Parietal lobe (tissue), 1 donor: ENCODE results near the gene TM9SF4. TPM values are rescaled to one million over a fixed set of nuclear protein-coding genes. Genes with fewer than 3 reads are reported as not detected.

Experiments used
- total RNA-seq: library from RNA; depleted of rRNA; stranded (reverse); fragments of >200 nt; gene quantifications from one replicate; pipeline ENCODE4 v1.2.3, GENCODE V29; 2014

The TM9SF4 gene, protein sequence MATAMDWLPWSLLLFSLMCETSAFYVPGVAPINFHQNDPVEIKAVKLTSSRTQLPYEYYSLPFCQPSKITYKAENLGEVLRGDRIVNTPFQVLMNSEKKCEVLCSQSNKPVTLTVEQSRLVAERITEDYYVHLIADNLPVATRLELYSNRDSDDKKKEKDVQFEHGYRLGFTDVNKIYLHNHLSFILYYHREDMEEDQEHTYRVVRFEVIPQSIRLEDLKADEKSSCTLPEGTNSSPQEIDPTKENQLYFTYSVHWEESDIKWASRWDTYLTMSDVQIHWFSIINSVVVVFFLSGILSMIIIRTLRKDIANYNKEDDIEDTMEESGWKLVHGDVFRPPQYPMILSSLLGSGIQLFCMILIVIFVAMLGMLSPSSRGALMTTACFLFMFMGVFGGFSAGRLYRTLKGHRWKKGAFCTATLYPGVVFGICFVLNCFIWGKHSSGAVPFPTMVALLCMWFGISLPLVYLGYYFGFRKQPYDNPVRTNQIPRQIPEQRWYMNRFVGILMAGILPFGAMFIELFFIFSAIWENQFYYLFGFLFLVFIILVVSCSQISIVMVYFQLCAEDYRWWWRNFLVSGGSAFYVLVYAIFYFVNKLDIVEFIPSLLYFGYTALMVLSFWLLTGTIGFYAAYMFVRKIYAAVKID
- total RNA-seq, result 25.0 TPM

DNA sequence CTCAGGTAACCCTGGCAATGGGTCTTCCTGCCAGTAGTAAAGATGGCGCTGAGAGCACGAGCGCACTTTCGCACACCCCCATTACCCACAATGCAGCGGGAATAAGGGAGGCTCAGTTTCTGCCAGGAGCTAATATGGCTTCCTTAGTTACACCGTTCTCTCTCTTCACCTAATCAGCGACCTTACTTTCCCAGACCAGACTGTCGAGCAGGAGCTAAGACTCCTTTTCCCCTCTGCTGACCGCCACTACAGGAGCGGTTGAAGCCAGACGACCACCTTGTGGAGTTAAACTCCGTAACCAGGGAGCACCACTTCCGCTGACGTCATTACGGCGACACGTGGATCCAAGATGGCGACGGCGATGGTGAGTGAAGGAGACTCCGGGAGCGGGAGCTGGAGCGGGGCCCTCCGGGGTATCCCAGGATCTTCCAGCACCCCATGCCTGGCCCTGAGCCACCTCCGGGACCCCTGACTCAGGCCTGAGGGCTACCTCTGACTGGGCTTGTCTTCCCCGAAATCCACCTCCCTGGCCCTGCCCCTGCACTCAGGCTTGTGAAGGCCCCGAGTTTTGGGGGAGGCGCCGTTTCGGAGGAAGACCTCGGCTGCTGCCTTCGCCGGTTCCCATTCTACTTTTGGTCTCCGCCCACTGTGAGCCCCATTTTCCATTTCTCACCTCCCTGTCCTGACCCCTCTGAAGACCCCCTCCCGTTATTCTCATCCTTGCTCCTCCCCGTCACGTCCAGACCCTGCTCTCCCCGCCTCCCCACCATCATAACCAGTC lies at the start of gene TM9SF4:
TSS of gene TM9SF4 (plus strand) at position 323 of the 781 bp plus-strand sequence. CDS start at position 350, 27 bp downstream.

DNA sequence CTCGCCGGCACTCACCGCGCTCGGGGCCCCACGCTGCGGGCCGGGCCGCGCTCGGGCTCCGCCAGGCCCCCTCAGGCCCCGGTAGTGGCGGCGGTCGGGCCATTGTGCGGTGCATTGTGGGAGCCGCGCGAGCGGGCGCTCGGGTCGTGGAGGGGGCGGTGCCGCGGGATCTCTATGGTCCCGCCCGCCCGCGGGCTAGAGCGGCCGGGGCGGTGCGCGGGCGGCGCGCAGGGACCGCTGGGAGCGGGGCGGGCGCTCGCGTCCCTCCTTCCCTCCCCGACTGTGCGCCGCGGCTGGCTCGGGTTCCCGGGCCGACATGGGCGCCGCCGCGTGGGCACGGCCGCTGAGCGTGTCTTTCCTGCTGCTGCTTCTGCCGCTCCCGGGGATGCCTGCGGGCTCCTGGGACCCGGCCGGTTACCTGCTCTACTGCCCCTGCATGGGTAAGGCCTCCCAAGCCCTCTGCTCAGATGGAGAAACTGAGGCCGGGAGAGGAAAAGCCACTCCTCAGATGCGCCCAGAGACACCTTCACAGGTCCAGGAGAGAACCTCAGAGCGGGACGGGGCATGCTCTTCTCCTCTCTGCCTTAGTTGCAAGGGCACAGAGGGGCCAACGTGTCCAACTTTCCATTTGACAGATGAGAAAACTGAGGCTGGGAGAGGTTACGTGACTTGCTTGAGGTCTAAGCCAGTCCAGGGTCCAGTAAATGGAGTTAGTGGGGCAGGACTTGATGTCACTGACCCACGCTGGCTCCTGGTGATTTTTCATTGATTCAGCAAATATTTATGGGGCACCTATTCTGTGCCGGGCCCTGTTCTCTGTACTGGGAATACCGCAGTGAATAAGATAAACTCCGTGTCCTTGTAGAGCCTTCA lies 98.3 kb downstream of the TM9SF4 start, which contains the start of the genes PLAGL2 and POFUT1:
TSS of gene PLAGL2 (minus strand) at position 118 of the 873 bp plus-strand sequence. CDS start 5,565 bp downstream, outside the sequence.
TSS of gene POFUT1 (plus strand) at position 255 of the 873 bp plus-strand sequence. CDS start at position 317, 62 bp downstream.

Other genes starting within 250 kb of the TM9SF4 start
- gene DUSP15, start 239.2 kb upstream of the TM9SF4 start, total RNA-seq, result 6.6 TPM
- 4.4 TPM for gene TTLL9, start 239.1 kb upstream of the TM9SF4 start, total RNA-seq
- gene PDRG1, start 157.7 kb upstream of the TM9SF4 start, total RNA-seq, result 5.6 TPM
- 18.2 TPM for gene XKR7, start 141.6 kb upstream of the TM9SF4 start, total RNA-seq
- 2.8 TPM for gene CCM2L, start 99.3 kb upstream of the TM9SF4 start, total RNA-seq
- gene HCK, start 57.5 kb upstream of the TM9SF4 start, total RNA-seq, result 2.2 TPM
- gene PLAGL2, start 98.0 kb downstream of the TM9SF4 start, total RNA-seq, result 2.8 TPM
- 22.5 TPM for gene POFUT1, start 98.2 kb downstream of the TM9SF4 start, total RNA-seq
- gene KIF3B, start 167.9 kb downstream of the TM9SF4 start, total RNA-seq, result 93.3 TPM
- 136 TPM for gene ASXL1, start 248.6 kb downstream of the TM9SF4 start, total RNA-seq